Cardiac fibroblast (primary cell): Measurements from ENCODE around the gene HOXA9.

ENCODE experiments used
- DNase-seq, 2 donors: peaks; one replicate each; pipeline versions ENCODE4 v3.0.0 to v3.0.0-alpha.2; 2010; ENCODE audit warnings: low read depth in 2 of 2
- H3K4me3 ChIP-seq, 2 donors: replicated peaks in 1 of 2; 1 replicate in 1 of 2; 2 replicates in 1 of 2; pipeline ENCODE4 v1.5.1; 2011; ENCODE audit warnings: low read depth in 2 of 2, low read length in 2 of 2, mild to moderate bottlenecking in 2 of 2, moderate library complexity in 1 of 2
- TF ChIP-seq, protein P1 (sequence below): IDR thresholded peaks from one replicate; pipeline ENCODE4 v1.5.1; 2011; ENCODE audit warnings: low read depth, mild to moderate bottlenecking, low read length, inconsistent platforms

The HOXA9 gene

DNA sequence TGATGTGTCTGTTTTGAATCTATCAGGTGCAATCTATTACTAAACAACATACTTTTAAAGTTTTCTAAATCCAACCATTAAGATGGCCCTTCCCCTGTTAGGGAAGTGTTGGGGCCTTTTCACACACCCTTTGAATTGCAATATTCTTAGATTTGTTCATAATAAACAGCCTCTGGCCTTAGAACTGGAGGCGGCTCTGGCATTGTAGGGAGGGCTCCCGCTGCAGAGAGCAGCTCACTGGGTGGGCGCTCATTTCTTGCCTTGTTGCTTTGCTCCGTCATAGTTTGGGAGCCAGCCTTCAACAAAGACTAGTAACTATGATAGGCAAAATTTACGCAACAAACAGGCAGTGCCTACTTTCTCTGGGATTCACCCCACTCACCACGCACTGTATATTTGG, 13.0 kb upstream of the HOXA9 start:
- no peak overlapping the region for H3K4me3 ChIP-seq
- DNase-seq, result no peak
- TF ChIP-seq, protein P1, sequence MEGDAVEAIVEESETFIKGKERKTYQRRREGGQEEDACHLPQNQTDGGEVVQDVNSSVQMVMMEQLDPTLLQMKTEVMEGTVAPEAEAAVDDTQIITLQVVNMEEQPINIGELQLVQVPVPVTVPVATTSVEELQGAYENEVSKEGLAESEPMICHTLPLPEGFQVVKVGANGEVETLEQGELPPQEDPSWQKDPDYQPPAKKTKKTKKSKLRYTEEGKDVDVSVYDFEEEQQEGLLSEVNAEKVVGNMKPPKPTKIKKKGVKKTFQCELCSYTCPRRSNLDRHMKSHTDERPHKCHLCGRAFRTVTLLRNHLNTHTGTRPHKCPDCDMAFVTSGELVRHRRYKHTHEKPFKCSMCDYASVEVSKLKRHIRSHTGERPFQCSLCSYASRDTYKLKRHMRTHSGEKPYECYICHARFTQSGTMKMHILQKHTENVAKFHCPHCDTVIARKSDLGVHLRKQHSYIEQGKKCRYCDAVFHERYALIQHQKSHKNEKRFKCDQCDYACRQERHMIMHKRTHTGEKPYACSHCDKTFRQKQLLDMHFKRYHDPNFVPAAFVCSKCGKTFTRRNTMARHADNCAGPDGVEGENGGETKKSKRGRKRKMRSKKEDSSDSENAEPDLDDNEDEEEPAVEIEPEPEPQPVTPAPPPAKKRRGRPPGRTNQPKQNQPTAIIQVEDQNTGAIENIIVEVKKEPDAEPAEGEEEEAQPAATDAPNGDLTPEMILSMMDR, result no peak

DNA sequence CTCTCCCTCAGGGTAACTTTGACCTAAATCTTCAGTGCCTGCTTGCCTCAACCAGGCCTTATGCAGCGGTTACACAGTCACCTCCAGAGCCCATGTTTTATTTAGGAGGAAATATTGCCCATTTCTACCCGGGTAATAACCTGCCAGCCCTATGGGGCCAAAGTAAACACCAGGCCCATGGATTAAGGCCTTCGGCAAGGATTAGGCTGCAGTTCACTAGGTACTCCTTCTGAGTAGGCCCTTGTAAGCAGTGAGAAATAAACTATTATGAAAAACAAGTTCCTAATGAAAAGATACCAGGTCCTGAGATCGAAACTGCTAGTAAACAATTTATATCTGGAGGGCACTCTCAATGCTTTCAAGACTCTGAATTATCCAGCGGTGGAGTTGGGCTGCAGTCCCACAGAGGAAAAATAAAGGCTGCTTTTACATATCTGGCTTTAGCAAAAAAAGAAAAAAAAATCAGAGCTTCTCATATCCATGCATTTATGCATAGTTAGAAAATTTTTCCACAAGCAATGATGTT, 12.5 kb upstream of the HOXA9 start:
- TF ChIP-seq, protein P1, result no peak
- no peak for DNase-seq
- no peak overlapping the region for H3K4me3 ChIP-seq

DNA sequence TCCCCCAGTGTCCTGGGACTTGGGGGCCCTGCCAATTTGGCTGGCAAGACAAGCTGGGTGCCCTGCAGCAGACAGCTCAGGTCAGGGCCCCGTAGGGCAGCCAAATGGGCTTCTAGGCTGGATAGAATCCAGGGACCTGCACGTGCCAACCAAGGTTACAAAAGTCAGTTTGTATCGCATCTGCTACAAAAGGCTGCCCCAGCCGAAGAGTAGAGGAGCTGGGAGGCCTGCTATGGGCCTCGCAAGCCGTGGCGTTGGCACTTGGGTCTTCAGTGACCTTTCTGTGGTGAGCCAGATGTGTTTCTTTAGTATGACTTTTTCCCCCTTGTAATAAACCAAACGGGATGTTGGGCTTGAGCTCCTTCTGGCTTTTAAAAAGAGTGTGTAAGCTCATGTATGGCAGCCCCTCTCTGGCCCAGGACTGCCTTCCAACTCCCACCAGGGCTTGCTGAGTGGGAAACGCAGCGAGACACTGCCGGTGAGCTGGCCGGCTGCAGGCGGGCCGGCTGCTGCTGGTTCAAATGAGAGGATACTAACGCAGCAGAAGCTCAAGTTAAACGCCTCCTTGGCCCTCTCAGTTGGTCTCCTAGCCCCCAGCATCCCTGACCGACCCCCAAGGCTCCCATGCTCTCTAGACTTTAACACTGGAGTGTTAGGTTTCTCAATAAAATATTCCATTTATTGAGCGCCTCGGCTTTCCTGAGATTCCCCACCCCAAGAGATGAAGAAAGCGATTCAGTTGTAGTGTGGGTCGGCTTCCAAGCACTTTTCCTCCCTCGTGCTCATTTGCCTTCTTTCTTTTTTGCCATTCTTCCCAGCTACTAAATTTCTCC, 11.8 kb upstream of the HOXA9 start:
- DNase-seq, result no peak
- TF ChIP-seq, protein P1, result no peak
- no peak overlapping the region for H3K4me3 ChIP-seq

DNA sequence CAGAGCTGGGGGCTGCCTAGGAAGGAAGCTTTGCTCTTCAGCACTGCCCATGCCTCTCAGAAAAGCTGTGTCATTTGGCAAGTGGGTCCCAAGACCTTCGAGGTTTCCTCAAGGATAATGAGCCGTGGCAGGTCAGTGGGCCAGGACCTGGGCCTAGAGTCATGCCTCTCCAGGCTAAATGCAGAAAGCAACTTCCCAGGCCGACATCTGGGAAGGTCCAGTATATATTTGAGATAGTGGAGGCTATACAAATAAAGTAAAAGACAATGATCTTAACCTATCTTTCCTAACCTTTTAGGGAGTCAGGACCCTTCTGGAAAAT, 11.1 kb upstream of the HOXA9 start:
- DNase-seq, result no peak
- no peak overlapping the region for H3K4me3 ChIP-seq
- TF ChIP-seq, protein P1, result no peak

DNA sequence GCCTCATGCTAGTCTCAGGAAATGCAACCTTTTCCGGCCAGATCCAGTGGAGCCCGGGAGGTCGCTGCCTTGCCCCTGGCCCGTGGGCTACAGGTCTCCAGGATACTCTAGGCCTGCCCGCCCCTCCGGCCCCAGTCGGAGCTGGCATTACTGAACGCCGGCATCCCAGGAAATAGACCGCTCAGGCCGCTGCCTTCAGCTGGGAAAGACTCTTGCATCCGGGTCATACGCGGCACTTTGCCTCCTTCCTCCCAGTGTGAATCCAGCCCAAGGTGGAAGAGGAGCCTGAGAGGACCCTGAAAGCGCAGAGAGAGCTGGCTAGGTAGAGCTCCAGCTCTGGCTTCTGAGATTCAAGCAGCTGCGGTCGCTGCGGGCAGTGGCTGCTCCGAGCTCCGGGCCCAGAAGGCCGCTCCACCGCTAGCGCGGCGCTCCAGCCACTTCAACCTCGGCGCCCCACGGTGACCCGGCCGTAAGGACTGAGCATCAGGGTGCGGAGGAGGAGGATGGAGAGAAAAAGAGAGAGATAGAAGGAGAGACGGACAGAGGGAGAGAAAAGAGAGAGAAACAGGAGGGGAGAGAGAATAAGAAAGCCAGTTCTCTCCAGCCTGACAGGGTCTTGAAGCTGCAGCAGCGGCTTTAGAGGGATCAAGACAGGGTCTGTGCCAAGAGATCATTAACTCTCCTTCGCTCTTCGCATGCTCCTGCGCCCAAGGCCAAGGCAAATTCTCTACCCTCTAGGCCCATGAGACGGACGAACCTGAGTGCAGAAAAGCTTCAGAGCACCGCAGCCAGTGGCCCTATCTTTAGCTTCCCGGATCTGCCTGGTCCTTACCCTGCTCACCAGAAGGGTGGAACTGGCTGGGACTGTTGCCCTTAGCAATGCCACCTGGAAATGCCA, 10.5 kb upstream of the HOXA9 start:
- DNase-seq, result no peak
- H3K4me3 ChIP-seq, result no peak overlapping the region
- TF ChIP-seq, protein P1, result no peak

DNA sequence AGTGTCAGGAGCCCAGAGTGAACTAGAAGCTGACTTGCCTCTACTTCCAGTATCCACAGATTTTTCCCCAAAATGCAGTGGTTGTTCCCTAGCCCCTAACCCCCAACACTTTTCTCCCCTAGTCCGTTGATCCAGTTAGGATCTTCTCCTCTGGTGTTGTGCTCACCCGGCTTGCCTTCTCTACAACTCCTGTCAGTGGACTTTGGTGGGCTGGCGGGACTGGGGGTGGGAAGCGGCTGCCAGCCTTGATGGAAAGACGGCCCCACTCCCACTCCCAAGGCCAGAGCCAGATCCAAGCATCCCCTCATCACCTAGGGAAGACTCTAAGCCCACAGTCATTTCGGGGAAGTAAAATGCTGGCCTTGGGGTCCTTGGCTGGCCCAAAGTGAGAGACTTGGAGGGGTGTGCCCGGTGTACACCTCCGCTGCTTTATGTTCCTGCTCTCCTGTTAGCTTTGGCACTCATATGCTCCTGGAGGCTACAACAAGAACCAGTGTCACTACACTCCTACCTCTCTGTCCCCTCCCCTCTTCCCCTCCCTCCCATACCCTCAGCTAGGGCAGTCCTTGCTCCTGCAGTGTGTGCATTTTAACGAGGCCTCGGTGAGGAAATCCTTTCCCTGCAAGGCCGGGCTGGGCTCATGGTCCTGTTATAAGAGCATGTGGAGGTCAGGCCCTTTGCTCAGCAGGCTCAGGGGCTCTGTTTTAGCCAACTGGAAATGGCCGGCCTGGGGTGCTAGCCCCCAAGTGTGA, 9.7 kb upstream of the HOXA9 start:
- DNase-seq, result no peak
- H3K4me3 ChIP-seq, result no peak overlapping the region
- TF ChIP-seq, protein P1, result no peak
